Kidney (tissue), 14 donors: ENCODE data around the gene PLEKHA4. TPM values are rescaled to one million over a fixed set of nuclear protein-coding genes. Genes with fewer than 3 reads are reported as not detected.
A peak's percentile ranks its signal among the peaks of the same experiment; 100 is the strongest.
"Not testable (repeated sequence)": the region's sequence is repeated elsewhere in the genome, so short reads cannot be mapped to it uniquely, and the experiment has no call there.

Source experiments
- DNase-seq, 5 donors: peaks; one replicate each; pipeline ENCODE4 v3.0.0-alpha.2; 2013 to 2020
- FAIRE-seq: peaks from 2 replicates; lab custom pipeline; 2012; peaks lifted over from hg19 to GRCh38; lab: Jason Lieb, UNC
- H3K27ac ChIP-seq, 2 donors: one replicate each; pipeline ENCODE4 v1.7.0; 2013; ENCODE audit warnings: low read depth in 2 of 2, low read length in 2 of 2, inconsistent platforms in 1 of 2
- H3K27me3 ChIP-seq: one replicate; pipeline ENCODE4 v1.7.1; 2013; ENCODE audit warnings: low read length, inconsistent platforms; ENCODE audit not compliant: control insufficient read depth, insufficient read depth
- H3K36me3 ChIP-seq, 3 donors: one replicate each; pipeline versions ENCODE4 v1.7.0 to v1.7.1; 2013; ENCODE audit warnings: low read length in 3 of 3, control low read depth in 1 of 3, inconsistent platforms in 1 of 3; ENCODE audit not compliant: insufficient read depth in 3 of 3, control insufficient read depth in 2 of 3
- H3K4me1 ChIP-seq, 3 donors: one replicate each; pipeline versions ENCODE4 v1.7.0 to v1.7.1; 2013; ENCODE audit warnings: low read length in 3 of 3, inconsistent platforms in 1 of 3, low read depth in 1 of 3; ENCODE audit not compliant: control insufficient read depth in 2 of 3, insufficient read depth in 2 of 3
- H3K4me3 ChIP-seq, 3 donors: one replicate each; pipeline versions ENCODE4 v1.7.0 to v1.8.1; 2013; ENCODE audit warnings: low read length in 3 of 3, control low read depth in 1 of 3, inconsistent platforms in 1 of 3
- H3K9ac ChIP-seq, 3 donors: one replicate each; pipeline versions ENCODE4 v1.7.0 to v1.7.1; 2013; ENCODE audit warnings: low read length in 3 of 3, control low read depth in 1 of 3, inconsistent platforms in 1 of 3
- H3K9me3 ChIP-seq, 3 donors: one replicate each; pipeline versions ENCODE4 v1.7.0 to v1.7.1; 2013; ENCODE audit warnings: low read length in 3 of 3, control low read depth in 1 of 3, inconsistent platforms in 1 of 3; ENCODE audit not compliant: control insufficient read depth in 2 of 3, insufficient read depth in 1 of 3
- CTCF ChIP-seq: IDR thresholded peaks from 3 replicates; pipeline ENCODE4 v1.5.1; 2012; ENCODE audit warnings: mild to moderate bottlenecking, moderate library complexity, borderline replicate concordance; ENCODE audit not compliant: insufficient read depth; ENCODE audit errors: extremely low read depth
- intact Hi-C: fragments of 100-400 bp; cut with DNase I; formaldehyde crosslinking; loops from one replicate; pipeline ENCODE4 v1.11.1; 2022
- polyA plus RNA-seq: library from polyadenylated mRNA; stranded (reverse); fragments of 350-450 nt; fragmentation: Illumina TruSeq; extraction: RNeasy Lipid Tissue Mini Kit (QIAGEN cat#74804); gene quantifications from one replicate; pipeline ENCODE4 v1.2.3, GENCODE V29; 2014; ENCODE audit warnings: low read depth, low replicate concordance; ENCODE audit not compliant: insufficient read depth
- total RNA-seq: library from RNA; stranded (reverse); fragmentation: NEBNext Ultra II Directional; extraction: Animal tissue kit (Norgen Biotek cat#: 25700); gene quantifications from one replicate; pipeline ENCODE4 v1.2.1, GENCODE V29; 2021
- donor health status: control.
- donor health status: control.
- donor health status: control.
- donor health status: control.
- donor health status: control.
- donor health status: DM: yes; HTN: yes; CAD: no.
- donor health status: Normal renal cell carcinoma (clear cell type).

PLEKHA4 gene
- total and polyA plus RNA-seq, 2 donors from 2014 or later = 22.9 to 79.1 TPM

- peaks cover 3 to 23% (median 11%) of the 10 kb centered on the region in 3 donors for H3K4me1 ChIP-seq
- no peak overlapping the region for H3K9ac ChIP-seq
Measured at GRCh38 chr19:48878196-48879024, 10.0 kb upstream of the PLEKHA4 start.

GRCh38 chr19:48877855-48878195 is 9.4 kb upstream of the PLEKHA4 start:
- Histone ChIP-seq H3K9me3 (no peaks in the 10 kb centered on the region), H3K27ac (no peak overlapping the region), H3K4me1 (peaks cover 4 to 26% (median 13%) of the 10 kb centered on the region in 3 donors), H3K27me3 (no peaks in the 10 kb centered on the region), H3K36me3 (peaks cover 0 to 14% (median 2%) of the 10 kb centered on the region in 3 donors), H3K4me3 (no peak overlapping the region), H3K9ac (no peak overlapping the region)
- DNase-seq = no peak
- intact Hi-C loops = no loop called here
- no peak for FAIRE-seq
- TF ChIP-seq CTCF = no peak

More at GRCh38 chr19:48878196-48879024, 10.0 kb upstream of the PLEKHA4 start:
- no peak for DNase-seq
- Histone ChIP-seq H3K27me3 (no peaks in the 10 kb centered on the region), H3K36me3 (peaks cover 0 to 12% (median 2%) of the 10 kb centered on the region in 3 donors), H3K4me3 (no peak overlapping the region), H3K9me3 (no peaks in the 10 kb centered on the region), H3K27ac (no peak overlapping the region)
- TF ChIP-seq CTCF = no peak
- no peak for FAIRE-seq
- intact Hi-C loops = no loop called here

- DNase-seq, H3K9ac ChIP-seq, FAIRE-seq, H3K9me3 ChIP-seq, intact Hi-C loops, H3K27me3 ChIP-seq: not testable (repeated sequence)
- Histone ChIP-seq H3K4me1 (peaks cover 4 to 26% (median 13%) of the 10 kb centered on the region in 3 donors), H3K27ac (peak overlapping the region; percentile 100), H3K36me3 (peaks cover 0 to 14% (median 2%) of the 10 kb centered on the region in 3 donors), H3K4me3 (peak overlapping the region in 1 of 3 donors; percentile 100)
Measured at GRCh38 chr19:48876043-48876981, 7.9 kb upstream of the PLEKHA4 start.
